T1000 (cell line): ENCODE data around the gene CXCR4.
"Not testable (repeated sequence)": the region's sequence is repeated elsewhere in the genome, so short reads cannot be mapped to it uniquely, and the experiment has no call there.

Experiments used
- DNase-seq: peaks from one replicate; lab custom pipeline; 2025; ENCODE audit warnings: mixed read lengths; lab: John Stamatoyannopoulos, UW

Gene CXCR4

DNA sequence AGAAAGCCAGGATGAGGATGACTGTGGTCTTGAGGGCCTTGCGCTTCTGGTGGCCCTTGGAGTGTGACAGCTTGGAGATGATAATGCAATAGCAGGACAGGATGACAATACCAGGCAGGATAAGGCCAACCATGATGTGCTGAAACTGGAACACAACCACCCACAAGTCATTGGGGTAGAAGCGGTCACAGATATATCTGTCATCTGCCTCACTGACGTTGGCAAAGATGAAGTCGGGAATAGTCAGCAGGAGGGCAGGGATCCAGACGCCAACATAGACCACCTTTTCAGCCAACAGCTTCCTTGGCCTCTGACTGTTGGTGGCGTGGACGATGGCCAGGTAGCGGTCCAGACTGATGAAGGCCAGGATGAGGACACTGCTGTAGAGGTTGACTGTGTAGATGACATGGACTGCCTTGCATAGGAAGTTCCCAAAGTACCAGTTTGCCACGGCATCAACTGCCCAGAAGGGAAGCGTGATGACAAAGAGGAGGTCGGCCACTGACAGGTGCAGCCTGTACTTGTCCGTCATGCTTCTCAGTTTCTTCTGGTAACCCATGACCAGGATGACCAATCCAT lies 2.7 kb downstream of the CXCR4 start:
- no peak for DNase-seq

DNA sequence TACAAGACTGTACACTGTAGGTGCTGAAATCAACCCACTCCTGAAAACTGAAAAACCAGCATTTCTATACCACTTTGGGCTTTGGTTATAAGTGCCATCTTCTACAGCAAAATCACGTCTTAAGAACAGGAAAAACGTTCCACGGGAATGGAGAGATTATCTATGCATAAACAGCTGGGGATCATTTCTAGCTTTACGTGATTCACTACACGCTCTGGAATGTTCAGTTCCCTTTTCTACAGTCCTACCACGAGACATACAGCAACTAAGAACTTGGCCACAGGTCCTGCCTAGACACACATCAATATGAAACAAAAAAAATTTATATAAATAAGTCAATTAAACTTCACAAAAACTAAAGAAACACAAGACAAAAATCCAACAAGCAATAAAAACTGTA lies 3.6 kb downstream of the CXCR4 start:
- no peak for DNase-seq

DNA sequence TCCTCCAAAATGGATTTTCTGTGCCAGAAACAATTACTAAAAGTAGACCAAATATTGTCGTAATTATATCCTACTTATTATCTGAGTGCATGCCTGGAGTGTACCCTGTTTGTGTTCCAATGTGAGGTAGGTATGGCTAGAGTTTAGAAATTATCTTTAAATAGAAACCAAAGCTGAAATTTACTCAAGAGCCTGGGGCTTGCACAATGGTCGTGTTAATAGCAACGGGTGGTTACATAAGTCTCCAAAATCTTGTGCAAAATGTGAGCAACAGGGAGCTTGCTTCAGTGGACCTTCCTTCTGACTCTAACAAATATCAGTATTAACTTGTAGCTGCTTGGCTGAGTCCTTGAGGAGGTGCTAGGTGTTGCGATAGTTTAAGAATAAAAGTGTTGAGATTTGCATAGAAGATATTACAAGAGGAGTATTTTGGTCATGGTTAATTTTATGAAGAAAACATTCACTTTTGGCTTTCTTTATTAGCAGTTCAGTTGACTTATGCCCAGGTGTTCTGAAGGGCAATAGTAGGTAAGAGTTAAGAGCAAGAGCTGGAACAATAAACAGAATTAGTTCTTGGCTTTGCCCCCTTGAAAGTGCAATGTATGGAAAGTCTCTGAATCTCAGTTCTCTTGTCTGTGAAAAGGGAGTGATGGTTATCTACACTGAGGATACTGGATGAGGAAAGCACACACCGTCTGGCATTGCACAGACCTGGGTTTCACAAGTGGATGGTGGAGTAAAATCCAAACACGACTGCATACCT lies 4.6 kb downstream of the CXCR4 start:
- no peak for DNase-seq

DNA sequence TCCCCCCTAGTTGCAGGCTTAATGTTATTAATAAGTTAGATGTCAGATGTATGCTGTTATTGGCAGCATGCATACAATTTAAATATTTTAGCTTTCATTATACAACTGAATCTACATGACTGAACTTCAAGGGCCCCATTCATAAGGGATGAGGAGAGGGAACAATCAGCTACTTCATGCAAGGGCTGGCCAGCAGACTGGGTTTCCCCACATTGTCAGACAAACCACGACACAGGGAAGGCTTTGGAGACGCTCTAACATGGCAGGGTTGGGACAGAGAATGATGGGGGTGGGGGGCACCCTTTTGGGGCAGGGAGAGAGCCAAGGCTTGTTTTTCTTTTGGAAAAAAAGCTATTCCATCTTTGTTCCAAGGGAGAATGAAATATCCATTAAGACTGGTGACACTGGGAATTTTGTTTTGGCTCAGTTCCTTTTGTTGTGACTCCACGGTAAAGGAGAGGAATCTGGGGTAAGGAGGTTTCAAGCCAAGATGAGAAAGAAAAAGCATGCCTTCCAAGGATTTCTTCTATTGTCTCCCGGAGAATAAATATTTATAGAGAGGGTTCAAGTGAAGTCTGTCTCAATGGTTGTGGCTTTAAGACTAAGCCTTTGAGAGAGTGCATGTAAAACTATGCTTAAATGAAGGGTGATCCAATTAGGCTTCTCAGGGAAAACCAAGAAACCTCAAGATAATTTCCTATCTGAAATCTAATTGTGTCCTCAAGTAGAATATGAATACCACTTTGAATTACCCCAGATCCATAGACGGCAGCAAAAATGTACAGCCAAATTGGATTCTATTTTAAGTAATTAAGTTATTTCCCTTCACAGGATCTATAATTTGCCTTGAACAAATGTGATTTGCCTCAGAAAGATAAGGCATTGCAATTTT lies 5.4 kb downstream of the CXCR4 start:
- no peak for DNase-seq

DNA sequence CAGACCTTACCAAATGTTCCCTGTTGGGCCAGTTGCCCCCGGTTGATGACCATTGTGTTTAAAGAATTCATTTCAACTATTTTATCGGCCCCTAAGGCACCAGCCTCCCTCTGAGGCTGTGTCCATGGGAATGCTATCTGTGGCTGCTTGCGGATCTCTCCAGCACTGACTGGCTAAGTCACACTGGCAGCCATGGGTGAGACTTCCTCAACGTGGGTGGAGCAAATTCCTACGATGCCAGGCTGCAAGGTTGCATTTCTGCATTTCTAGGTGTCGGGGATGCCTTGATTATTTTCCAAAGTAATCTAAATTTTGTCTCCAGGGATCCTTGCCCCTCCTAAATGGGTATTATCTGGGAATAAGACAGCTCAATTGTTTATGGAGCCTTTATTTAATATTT lies 6.2 kb downstream of the CXCR4 start:
- DNase-seq, result no peak

DNA sequence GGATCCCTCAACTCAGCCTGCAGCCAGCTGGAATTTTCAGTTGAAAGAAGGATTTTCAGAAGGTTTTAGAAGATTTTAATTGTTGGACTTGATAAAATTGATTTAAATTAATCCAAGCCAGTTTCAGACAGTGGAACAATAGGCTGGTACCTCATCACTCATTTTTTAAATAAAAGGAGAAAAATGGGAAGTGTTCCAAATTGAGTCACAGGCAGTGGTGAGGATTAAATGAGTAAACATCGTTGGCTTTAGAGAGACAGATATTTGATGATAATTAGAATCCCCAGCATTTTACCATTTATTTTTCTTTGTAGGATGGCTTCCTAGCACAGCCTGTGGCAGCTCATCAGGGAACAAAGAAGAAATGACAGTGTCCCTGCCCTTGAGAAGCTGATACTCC lies 7.4 kb downstream of the CXCR4 start:
- no peak for DNase-seq

DNA sequence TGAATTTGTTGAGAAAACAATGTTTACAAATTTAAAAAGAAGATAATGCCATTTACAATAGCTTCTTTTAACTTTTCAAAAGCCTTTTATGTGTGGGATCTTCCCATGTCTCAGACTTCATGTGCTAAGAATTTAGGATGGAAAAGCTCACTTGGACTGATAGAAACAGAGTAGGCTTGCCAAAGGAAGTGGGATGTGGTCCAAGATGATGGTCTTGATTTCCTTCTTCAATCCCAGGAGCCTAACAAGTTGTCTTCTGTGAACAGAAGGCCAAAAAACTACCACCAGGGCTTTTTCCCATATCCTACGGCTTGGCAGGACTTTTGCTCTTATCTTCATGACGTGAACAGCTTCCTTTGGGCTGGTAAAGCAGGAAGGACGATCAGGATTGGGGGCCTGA lies 9.5 kb downstream of the CXCR4 start:
- no peak for DNase-seq

DNA sequence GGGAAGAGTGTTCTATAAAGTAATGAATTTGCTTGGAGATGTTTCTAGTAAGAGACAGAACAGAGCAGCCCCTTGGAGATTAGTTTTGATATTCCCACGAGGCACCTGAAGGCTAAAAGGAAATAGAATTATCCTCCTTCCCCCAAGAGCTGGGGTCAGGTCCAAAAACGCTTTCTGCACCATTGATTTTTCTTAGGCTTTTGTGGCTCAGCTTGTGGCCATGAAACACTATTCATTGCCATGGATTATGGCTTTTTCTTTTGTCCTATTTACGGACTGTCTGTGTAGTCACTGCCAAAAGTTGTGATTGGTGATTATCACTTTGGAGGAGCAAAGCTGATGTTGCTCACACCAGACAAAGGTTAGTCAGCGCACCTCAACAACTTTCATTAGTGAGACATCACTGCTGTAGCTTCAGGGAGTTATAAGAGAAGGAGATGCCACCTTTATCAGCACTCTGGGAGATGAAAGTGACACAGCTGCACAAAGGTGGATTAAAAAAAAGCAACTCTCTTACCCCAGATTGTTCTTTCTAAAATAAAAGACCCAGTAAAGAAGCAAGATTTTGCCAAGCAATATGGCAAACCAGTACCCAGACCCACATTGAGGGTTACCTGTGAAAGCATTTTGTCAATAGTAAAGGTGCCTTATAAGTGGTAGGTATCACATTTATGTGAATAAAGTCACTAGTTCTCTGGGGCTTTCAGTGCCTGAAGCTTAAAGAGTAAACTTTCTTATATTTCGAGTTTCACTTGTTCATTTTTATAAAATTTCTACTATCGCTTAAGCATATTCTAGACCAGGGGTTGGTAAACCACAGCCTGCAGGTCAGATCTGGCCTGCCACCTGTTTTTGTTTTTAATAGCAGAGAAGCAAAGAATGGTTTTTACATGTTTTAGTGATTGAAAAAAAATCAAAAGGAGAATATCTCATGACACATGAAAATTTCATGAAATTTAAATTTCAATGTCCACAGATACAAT lies 10.6 kb downstream of the CXCR4 start:
- no peak for DNase-seq

DNA sequence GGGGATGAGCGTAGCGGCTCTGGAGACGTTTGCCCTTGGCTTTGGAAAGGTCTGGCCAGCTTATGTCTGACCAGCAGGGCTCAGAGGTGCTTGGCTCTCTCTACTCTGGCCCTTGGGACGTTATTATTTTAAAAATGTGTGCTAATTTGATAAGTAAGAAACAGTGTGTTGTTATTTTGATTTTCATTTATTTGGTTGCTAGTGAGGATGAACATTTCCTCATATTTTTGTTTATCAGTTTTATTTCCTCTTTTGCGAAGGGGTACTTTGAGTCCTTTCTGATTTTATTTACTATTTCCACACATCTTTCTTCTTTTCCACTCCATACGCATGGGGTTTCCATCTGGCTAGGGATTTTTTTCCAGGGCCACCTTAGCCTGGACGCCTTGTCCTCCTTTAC lies 11.4 kb downstream of the CXCR4 start:
- no peak for DNase-seq

DNA sequence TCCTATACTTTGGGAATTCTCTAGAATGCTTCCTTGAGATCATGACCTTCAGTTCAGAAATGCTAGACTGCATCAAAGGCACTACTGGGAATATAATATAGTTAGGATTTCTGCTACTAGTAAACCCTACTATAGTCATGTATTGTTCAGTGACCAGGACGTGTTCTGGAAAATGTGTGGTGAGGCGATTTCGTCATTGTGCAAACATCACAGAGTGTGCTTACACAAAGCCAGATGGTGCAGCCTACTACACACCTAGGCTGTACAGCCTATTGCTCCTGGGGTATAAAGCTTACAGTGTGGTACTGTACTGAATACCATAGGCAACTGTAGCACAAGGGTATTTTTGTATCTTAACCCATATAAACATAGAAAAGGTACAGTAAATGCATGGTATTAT lies 13.0 kb downstream of the CXCR4 start:
- no peak for DNase-seq

DNA sequence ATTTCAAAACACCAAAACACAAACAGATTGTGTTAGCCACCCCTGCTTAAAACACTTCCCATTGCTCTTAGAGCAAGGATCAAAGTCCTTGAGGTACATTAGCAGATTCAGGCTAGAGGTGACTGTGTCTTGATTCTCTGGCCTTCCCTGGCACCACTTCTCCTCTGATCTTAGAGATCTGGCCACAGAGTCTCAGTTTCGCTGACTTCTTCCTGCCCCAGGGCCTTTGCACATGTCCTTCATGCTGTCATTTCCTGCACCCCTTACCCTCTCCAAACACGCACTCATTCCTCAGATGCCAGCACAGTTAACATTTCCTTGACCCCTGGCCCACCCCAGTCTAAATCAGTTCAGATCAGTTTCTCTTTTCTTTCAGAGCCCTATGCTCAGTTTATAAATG lies 16.9 kb downstream of the CXCR4 start:
- no peak for DNase-seq

DNA sequence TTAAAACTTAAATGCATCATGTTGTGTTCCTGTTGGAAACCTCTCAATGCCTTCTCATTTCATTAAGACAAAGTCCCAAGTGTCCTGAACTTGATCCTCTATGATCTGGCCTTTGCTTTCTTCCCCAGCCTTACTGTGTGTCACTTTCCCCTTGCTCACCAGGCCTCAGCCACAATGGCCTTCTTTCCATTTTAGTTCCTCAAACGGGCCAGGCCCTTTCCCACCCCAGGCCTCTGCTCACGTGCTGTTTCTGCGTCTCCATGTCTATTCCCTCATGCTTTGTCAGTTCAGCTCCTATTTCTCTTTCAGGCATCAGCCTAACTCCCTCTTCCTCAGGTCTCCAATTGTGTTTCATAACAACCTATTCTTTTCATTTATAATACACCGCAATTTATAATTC lies 19.5 kb downstream of the CXCR4 start:
- no peak for DNase-seq

DNA sequence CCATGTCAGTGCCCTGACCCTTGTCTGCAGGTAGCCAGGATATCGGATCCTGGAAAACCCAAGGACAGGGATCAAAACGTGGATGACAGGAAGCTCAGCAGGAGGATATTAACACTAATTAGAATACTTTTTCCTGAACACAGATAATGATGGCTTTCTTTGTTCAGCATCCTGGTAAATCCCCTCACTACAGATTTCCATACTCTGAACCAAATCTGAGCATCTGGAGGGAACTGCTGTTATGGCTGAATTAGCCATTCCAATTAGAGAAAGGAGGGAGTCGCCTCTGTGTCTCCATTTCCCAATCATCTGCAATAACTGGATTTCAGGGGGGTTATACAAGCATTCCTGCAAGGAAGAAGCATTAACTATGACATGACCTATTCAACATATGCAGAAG lies 24.4 kb downstream of the CXCR4 start:
- DNase-seq, result no peak

DNA sequence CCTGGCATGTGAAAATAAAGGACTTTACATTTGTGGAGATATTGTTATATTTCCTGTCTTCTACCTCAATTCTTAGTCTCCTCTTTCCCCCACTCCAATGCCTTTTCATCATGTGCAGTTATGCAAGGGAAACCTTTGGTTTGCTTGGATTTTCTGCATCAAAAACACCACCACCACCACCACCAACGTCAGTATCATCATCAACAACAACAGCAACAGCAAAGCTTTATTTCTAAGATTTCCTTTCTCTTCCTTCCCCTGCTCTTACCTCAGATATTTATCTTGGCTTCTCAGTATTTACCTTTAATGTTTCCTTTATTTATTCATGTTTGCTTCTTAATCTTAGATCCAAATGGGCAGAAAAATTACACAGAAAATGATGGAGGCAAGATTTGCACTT lies 26.1 kb downstream of the CXCR4 start:
- DNase-seq, result no peak

DNA sequence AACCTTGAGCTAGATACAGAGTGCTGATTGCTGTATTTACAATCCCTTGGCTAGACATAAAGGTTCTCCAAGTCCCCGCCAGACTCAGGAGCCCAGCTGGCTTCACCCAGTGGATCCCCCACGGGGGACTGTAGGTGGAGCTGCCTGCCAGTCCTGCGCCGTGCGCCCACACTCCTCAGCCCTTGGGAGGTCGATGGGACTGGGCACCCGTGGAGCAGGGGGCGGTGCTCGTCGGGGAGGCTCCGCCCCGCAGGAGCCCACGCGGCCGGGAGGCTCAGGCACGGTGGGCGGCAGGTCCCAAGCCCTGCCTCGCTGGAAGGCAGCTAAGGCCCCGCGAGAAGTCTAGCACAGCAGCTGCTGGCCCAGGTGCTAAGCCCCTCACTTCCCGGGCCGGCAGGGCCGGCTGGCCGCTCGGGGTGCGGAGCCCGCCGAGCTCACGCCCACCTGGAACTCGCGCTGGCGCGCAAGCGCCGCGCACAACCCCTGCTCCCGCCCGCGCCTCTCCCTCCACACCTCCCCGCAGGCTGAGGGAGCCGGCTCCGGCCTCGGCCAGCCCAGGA lies 30.0 kb downstream of the CXCR4 start:
- DNase-seq, result not testable (repeated sequence)

DNA sequence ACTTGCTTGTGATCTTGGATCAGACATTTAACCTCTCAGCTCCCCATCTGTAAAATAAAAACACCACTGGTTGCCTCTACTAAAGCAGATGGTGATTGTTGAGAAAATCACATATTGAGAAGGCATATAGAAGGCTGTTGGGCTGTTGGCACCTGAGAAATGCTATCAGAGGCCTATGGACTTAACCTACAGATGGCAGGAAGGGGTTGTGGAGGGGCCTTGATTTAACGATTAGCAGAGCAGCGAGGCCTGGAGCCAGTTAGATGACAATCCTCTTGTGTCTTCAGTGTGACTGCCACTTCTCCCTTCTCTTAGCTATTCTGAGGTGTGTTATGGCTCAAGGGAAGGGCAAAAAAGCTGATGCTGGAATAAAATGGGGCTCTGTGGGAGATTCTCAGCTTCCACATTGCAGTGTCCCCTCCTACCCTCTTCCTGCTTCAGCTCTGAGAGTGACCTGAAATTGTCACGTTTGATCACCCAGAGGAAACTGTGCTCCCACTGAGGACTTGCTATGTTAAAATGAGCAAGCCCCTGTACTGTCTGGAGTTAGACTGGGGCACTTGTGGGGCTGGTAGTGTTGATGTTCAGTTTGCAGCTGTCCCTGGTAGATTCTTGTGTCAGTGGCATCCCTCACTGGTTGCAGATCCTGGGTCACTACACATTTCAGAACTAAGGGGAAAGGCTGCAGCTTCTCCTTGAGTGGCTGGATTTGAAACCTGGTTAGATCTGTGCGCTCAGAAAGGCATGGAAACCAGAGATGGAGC lies 31.5 kb downstream of the CXCR4 start:
- no peak for DNase-seq

DNA sequence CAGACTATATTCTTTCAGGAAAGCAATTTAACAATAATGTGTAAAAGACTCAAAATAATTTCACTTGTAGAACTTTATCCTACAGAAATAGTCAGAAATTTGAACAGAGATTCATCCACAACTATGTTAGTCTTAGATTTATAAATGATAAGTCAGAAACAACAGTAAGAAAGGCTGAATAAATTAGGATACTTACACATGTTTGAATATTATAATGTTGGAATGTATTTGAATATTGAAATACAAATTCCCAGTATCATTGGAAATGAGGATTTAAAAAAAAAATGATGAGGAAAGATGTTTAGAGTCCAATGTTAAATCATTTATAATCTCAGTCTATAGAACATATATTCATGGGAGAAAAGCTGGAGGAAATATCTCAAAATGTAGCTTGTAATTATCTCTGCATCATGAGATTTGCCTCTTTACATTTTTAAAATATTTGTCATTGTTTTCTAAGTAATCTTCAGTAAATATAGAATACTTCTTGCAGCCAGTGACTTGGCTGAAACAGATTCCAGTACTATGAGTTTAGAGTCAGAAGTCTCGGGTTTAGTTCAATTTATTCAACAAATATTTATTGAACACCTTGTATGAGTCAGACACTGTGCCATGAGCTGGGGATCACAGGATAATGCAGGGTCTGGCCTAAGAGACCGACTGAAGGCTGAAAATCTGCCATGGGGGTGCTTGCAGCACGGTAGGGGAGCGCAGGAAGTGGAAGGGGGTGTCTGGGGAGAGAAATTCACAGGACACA lies 32.3 kb downstream of the CXCR4 start:
- DNase-seq, result no peak

DNA sequence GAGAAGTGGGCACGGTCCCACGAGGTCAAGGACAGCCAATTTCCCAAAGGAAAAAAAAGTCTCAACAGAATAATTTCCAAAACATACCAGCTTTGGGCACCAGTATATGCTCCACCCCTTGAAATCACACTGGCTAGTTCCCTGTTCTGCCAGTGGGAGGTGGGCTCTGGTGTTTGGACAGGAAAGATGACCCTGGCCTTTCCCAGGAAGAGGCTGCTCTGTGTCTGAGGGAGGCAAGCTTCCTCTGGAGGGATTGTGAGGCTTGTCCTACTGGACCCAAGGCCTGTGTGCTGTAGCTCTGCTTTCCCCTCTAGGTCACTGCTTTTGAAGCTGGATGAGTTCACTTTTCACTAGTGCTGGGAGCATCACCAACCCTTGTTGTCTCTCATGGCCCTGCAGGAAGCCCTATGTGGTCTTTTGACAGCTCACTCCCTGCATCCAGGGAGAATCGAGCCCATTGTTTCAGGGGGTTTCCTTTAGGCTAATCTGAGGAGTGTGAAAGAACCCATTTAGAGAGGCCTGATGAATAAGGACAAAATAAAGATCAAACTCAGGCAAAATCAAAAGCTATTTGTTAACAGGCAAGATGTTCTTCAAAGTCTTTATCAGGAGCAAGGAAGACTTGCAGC lies 36.3 kb downstream of the CXCR4 start:
- DNase-seq, result no peak

DNA sequence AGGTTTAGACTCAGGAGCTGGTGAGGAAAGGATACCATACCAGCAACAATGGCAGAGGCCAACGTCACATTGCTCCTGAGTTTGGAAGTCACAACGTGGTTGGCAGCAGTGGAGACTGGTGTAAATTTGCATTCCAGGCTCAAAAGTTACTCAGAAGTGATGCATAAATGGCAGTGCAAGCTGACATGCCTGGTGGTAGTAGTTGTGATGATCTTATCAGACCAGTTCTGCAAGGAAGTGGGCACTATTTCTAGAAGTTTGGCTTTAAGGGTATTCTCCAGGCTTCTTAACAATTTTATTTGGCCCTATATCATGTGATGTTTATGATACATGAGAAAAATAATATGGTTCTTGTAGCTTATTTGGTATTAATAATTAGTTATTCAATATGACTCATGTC lies 37.8 kb downstream of the CXCR4 start:
- DNase-seq, result no peak

DNA sequence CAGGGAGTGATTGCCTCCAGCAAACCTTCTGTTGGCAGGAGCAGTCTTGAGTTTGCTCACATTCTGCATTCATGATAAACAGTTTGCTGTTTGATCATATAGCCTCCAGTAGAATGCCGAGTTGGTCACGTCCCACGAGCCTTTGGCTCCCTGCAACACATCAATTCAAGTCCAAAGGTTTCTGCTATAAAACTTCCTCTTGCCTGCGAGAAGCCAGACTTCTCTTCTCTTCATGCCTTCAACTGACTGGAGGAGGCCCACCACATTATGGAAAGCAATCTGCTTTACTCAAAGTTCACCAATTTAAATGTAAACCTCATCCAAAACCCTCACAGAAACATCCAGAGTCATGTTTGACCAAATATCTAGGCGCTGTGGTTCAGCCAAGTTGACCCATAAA lies 40.8 kb downstream of the CXCR4 start:
- no peak for DNase-seq
